Upper lobe of right lung (tissue), 1 donor: ENCODE measurements around the gene CRB1. TPM values are rescaled to one million over a fixed set of nuclear protein-coding genes. Genes with fewer than 3 reads are reported as not detected.

Experiments used
- ATAC-seq: fragments of 200-7000 bp; cut with Tn5 transposase; one replicate; pipeline ENCODE4 v1.9.1; 2020; ENCODE audit warnings: mild to moderate bottlenecking, moderate library complexity
- DNase-seq: peaks from one replicate; pipeline ENCODE4 v3.0.0-alpha.2; 2020
- H3K27ac ChIP-seq: fragments of 200-600 bp; one replicate; pipeline ENCODE4 v1.8.0; 2022
- H3K27me3 ChIP-seq: fragments of 200-600 bp; one replicate; pipeline ENCODE4 v1.8.0; 2022; ENCODE audit warnings: mild to moderate bottlenecking
- H3K36me3 ChIP-seq: fragments of 200-600 bp; one replicate; pipeline ENCODE4 v1.8.0; 2022
- H3K4me1 ChIP-seq: fragments of 200-600 bp; one replicate; pipeline ENCODE4 v1.8.0; 2022
- H3K4me3 ChIP-seq: fragments of 200-600 bp; one replicate; pipeline ENCODE4 v1.8.0; 2022; ENCODE audit warnings: mild to moderate bottlenecking
- H3K9me3 ChIP-seq: fragments of 200-600 bp; one replicate; pipeline ENCODE4 v1.8.0; 2022
- intact Hi-C: fragments of 100-400 bp; cut with DNase I; formaldehyde crosslinking; loops from one replicate; pipeline ENCODE4 v1.11.0; 2022
- total RNA-seq: library from RNA; stranded (reverse); fragmentation: NEBNext Ultra II Directional; extraction: Animal tissue kit (Norgen Biotek cat#: 25700); gene quantifications from one replicate; pipeline ENCODE4 v1.2.1, GENCODE V29; 2021
- TF ChIP-seq, protein P1 (sequence below): fragments of 200-600 bp; IDR thresholded peaks from one replicate; pipeline ENCODE4 v1.8.0; 2022; ENCODE audit warnings: antibody characterized with exemption
- donor health status: DM: no; HTN: yes; CAD: no; lungs with severe emphysema.

Gene CRB1
- total RNA-seq, 1 donor from 2014 or later: 0.46 TPM

DNA sequence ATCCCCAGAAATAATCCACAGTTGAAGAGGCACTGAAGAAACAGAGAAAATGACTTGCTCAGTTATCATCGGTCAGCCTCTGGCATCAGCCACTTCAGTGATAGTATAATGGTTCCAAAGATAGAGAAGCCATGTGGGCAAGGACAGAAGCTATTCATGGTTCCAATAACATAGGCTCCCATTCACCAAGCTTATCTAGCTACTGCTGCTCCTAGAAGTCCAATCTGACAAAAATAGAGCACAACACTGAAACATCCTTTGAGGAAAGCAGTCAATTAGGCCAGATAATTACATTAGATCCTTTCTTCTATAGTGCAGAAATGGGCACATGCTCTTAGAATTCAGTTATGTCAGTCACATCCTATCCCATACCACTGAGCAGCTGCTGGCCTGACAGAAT, 33.5 kb upstream of the CRB1 start:
- Histone ChIP-seq H3K4me1 (no peaks in the 10 kb centered on the region), H3K4me3 (no peak overlapping the region), H3K27me3 (no peaks in the 10 kb centered on the region), H3K9me3 (no peaks in the 10 kb centered on the region), H3K36me3 (no peaks in the 10 kb centered on the region), H3K27ac (no peak overlapping the region)
- intact Hi-C loops: no loop called here
- ATAC-seq: no peak
- TF ChIP-seq, protein P1, sequence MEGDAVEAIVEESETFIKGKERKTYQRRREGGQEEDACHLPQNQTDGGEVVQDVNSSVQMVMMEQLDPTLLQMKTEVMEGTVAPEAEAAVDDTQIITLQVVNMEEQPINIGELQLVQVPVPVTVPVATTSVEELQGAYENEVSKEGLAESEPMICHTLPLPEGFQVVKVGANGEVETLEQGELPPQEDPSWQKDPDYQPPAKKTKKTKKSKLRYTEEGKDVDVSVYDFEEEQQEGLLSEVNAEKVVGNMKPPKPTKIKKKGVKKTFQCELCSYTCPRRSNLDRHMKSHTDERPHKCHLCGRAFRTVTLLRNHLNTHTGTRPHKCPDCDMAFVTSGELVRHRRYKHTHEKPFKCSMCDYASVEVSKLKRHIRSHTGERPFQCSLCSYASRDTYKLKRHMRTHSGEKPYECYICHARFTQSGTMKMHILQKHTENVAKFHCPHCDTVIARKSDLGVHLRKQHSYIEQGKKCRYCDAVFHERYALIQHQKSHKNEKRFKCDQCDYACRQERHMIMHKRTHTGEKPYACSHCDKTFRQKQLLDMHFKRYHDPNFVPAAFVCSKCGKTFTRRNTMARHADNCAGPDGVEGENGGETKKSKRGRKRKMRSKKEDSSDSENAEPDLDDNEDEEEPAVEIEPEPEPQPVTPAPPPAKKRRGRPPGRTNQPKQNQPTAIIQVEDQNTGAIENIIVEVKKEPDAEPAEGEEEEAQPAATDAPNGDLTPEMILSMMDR: no peak
- no peak for DNase-seq

DNA sequence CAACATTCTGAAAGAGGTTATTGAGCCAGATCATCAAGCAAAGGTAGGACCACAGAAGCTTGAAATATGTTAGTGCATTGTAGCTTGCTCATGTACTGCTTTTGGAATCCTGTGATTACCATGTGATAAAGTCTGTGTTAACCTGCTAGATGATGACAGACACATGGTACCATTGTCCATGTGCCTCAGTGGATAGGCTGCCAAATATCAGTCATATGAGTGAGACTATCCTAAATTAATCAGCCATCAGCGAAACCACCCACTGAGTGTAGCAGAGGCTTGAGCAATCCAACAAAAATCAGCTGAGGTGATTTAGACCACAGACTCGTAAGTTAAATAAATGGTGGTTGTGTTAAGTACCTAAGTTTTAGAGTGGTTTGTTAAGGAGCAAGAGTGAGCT, 32.7 kb upstream of the CRB1 start:
- no peaks in the 10 kb centered on the region for H3K9me3 ChIP-seq
- no peaks in the 10 kb centered on the region for H3K36me3 ChIP-seq
- no peak overlapping the region for H3K27ac ChIP-seq
- intact Hi-C loops: no loop called here
- H3K4me1 ChIP-seq: no peaks in the 10 kb centered on the region
- ATAC-seq: no peak
- H3K4me3 ChIP-seq: no peak overlapping the region
- DNase-seq: no peak
- TF ChIP-seq, protein P1: no peak
- H3K27me3 ChIP-seq: no peaks in the 10 kb centered on the region

- H3K9me3 ChIP-seq: no peaks in the 10 kb centered on the region
- no peak overlapping the region for H3K27ac ChIP-seq
- H3K4me3 ChIP-seq: no peak overlapping the region
- DNase-seq (no peak), ATAC-seq (no peak)
- intact Hi-C loops: no loop called here
- H3K27me3 ChIP-seq: no peaks in the 10 kb centered on the region
- H3K4me1 ChIP-seq: no peaks in the 10 kb centered on the region
- no peaks in the 10 kb centered on the region for H3K36me3 ChIP-seq
- TF ChIP-seq, protein P1: no peak
These were observed 20.6 kb upstream of the CRB1 start for GRCh38 chr1:197247465-197247864.

GRCh38 chr1:197249324-197249723, 18.7 kb upstream of the CRB1 start:
- H3K27me3 ChIP-seq: no peaks in the 10 kb centered on the region
- no peaks in the 10 kb centered on the region for H3K4me1 ChIP-seq
- no peak overlapping the region for H3K4me3 ChIP-seq
- intact Hi-C loops: no loop called here
- H3K9me3 ChIP-seq: no peaks in the 10 kb centered on the region
- H3K36me3 ChIP-seq: no peaks in the 10 kb centered on the region
- no peak for DNase-seq
- ATAC-seq: no peak
- TF ChIP-seq, protein P1: no peak
- no peak overlapping the region for H3K27ac ChIP-seq

DNA sequence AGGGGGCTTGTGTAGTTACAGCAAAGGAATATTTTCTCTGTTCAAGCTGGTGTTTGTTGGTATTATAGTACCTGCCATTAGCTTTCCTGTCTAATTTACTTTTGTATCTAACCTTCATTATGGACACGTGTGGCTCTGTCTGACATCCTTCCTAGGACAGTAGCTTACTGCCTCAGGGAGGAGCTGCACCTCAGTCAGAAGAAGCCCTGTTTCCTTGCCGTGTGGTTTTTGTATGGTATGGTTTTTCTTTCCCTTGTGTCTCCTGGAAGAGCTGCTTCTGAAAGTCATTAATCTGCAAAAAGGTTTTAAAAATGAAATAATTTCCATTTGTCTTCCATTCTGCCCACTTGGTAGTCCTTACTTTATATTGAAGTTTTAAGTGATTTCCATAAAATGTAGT, 17.4 kb upstream of the CRB1 start:
- Histone ChIP-seq H3K27ac (no peak overlapping the region), H3K9me3 (no peaks in the 10 kb centered on the region), H3K36me3 (no peaks in the 10 kb centered on the region), H3K4me1 (no peaks in the 10 kb centered on the region), H3K4me3 (no peak overlapping the region), H3K27me3 (no peaks in the 10 kb centered on the region)
- no peak for DNase-seq
- ATAC-seq: no peak
- intact Hi-C loops: no loop called here
- TF ChIP-seq, protein P1: no peak

- no peaks in the 10 kb centered on the region for H3K9me3 ChIP-seq
- H3K27me3 ChIP-seq: no peaks in the 10 kb centered on the region
- H3K36me3 ChIP-seq: no peaks in the 10 kb centered on the region
- intact Hi-C loops: no loop called here
- TF ChIP-seq, protein P1: no peak
- no peaks in the 10 kb centered on the region for H3K4me1 ChIP-seq
- H3K27ac ChIP-seq: no peak overlapping the region
- DNase-seq: no peak
- ATAC-seq: no peak
- H3K4me3 ChIP-seq: no peak overlapping the region
These were observed 15.1 kb upstream of the CRB1 start for GRCh38 chr1:197252973-197253372.
